ENCODE data around the gene ZNF768. TPM values are rescaled to one million over a fixed set of nuclear protein-coding genes. Genes with fewer than 3 reads are reported as not detected.
"Not testable (repeated sequence)": the region's sequence is repeated elsewhere in the genome, so short reads cannot be mapped to it uniquely, and the experiment has no call there.

ZNF768 gene
- total and polyA plus RNA-seq, 9 donors, result 25.9 to 35.0 (median 31.4) TPM

- no peak for DNase-seq
- Histone ChIP-seq H3K36me3 (ENCODE audit: control insufficient read depth, insufficient read depth, low read length) (peaks cover 15% of the 10 kb centered on the region), H3K4me1 (ENCODE audit: control insufficient read depth, insufficient read depth, low read length) (peaks cover 33% of the 10 kb centered on the region), H3K9me3 (replicated peaks; ENCODE audit: control insufficient read depth, low read depth, low read length) (no peaks in the 10 kb centered on the region), H3K27me3 (ENCODE audit: control insufficient read depth, insufficient read depth, low read length) (no peaks in the 10 kb centered on the region), H3K27ac (ENCODE audit: low read length) (no peak overlapping the region), H3K4me3 (ENCODE audit: low read length) (no peak overlapping the region)
- WGBS (ENCODE audit: insufficient coverage), result 95% methylated on average over 55 of the region's 60 CpGs
Observed at GRCh38 chr16:30524575-30525568, 1.5 kb downstream of the ZNF768 start.

- Histone ChIP-seq H3K27me3 (ENCODE audit: control insufficient read depth, insufficient read depth, low read length) (no peaks in the 10 kb centered on the region), H3K27ac (ENCODE audit: low read length) (no peak overlapping the region), H3K9me3 (replicated peaks; ENCODE audit: control insufficient read depth, low read depth, low read length) (no peaks in the 10 kb centered on the region), H3K4me3 (ENCODE audit: low read length) (no peak overlapping the region), H3K4me1 (ENCODE audit: control insufficient read depth, insufficient read depth, low read length) (peaks cover 30% of the 10 kb centered on the region), H3K36me3 (ENCODE audit: control insufficient read depth, insufficient read depth, low read length) (peaks cover 15% of the 10 kb centered on the region)
- no peak for DNase-seq
- 68% methylated on average over 15 of the region's 26 CpGs for WGBS (ENCODE audit: insufficient coverage)
Observed at GRCh38 chr16:30523768-30524574, 2.4 kb downstream of the ZNF768 start.

- not testable (repeated sequence) for DNase-seq; H3K27ac ChIP-seq (ENCODE audit: low read length); H3K27me3 ChIP-seq (ENCODE audit: control insufficient read depth, insufficient read depth, low read length); H3K4me3 ChIP-seq (ENCODE audit: low read length); H3K9me3 ChIP-seq (replicated peaks; ENCODE audit: control insufficient read depth, low read depth, low read length)
- Histone ChIP-seq H3K4me1 (ENCODE audit: control insufficient read depth, insufficient read depth, low read length) (peaks cover 26% of the 10 kb centered on the region), H3K36me3 (ENCODE audit: control insufficient read depth, insufficient read depth, low read length) (peaks cover 15% of the 10 kb centered on the region)
- WGBS (ENCODE audit: insufficient coverage), result 92% methylated on average over 5 of the region's 12 CpGs
Observed at GRCh38 chr16:30522702-30523463, 3.5 kb downstream of the ZNF768 start.

GRCh38 chr16:30521873-30522641, 4.3 kb downstream of the ZNF768 start:
- Histone ChIP-seq H3K4me3 (ENCODE audit: low read length) (no peak overlapping the region), H3K9me3 (replicated peaks; ENCODE audit: control insufficient read depth, low read depth, low read length) (no peaks in the 10 kb centered on the region), H3K27ac (ENCODE audit: low read length) (no peak overlapping the region), H3K4me1 (ENCODE audit: control insufficient read depth, insufficient read depth, low read length) (peaks cover 20% of the 10 kb centered on the region), H3K36me3 (ENCODE audit: control insufficient read depth, insufficient read depth, low read length) (peaks cover 15% of the 10 kb centered on the region), H3K27me3 (ENCODE audit: control insufficient read depth, insufficient read depth, low read length) (no peaks in the 10 kb centered on the region)
- whole genome bisulfite sequencing (ENCODE audit: insufficient coverage), result 47% methylated on average over 8 of the region's 11 CpGs
- no peak for DNase-seq

GRCh38 chr16:30521476-30521872, 4.9 kb downstream of the ZNF768 start:
- H3K27ac ChIP-seq (ENCODE audit: low read length), result no peak overlapping the region
- H3K36me3 ChIP-seq (ENCODE audit: control insufficient read depth, insufficient read depth, low read length), result peaks cover 15% of the 10 kb centered on the region
- no peaks in the 10 kb centered on the region for H3K27me3 ChIP-seq (ENCODE audit: control insufficient read depth, insufficient read depth, low read length)
- peaks cover 20% of the 10 kb centered on the region for H3K4me1 ChIP-seq (ENCODE audit: control insufficient read depth, insufficient read depth, low read length)
- DNase-seq, result no peak
- no peak overlapping the region for H3K4me3 ChIP-seq (ENCODE audit: low read length)
- H3K9me3 ChIP-seq (replicated peaks; ENCODE audit: control insufficient read depth, low read depth, low read length), result no peaks in the 10 kb centered on the region
- 95% methylated on average over 7 of the region's 7 CpGs for WGBS (ENCODE audit: insufficient coverage)

GRCh38 chr16:30519120-30520049, 7.0 kb downstream of the ZNF768 start:
- no peaks in the 10 kb centered on the region for H3K27me3 ChIP-seq (ENCODE audit: control insufficient read depth, insufficient read depth, low read length)
- H3K27ac ChIP-seq (ENCODE audit: low read length), result no peak overlapping the region
- peaks cover 4% of the 10 kb centered on the region for H3K36me3 ChIP-seq (ENCODE audit: control insufficient read depth, insufficient read depth, low read length)
- 71% methylated on average over 17 of the region's 20 CpGs for whole genome bisulfite sequencing (ENCODE audit: insufficient coverage)
- no peak for DNase-seq
- H3K4me3 ChIP-seq (ENCODE audit: low read length), result no peak overlapping the region
- peaks cover 10% of the 10 kb centered on the region for H3K4me1 ChIP-seq (ENCODE audit: control insufficient read depth, insufficient read depth, low read length)
- H3K9me3 ChIP-seq (replicated peaks; ENCODE audit: control insufficient read depth, low read depth, low read length), result no peaks in the 10 kb centered on the region

GRCh38 chr16:30518552-30518951, 7.8 kb downstream of the ZNF768 start:
- Histone ChIP-seq H3K27ac (ENCODE audit: low read length) (no peak overlapping the region), H3K9me3 (replicated peaks; ENCODE audit: control insufficient read depth, low read depth, low read length) (no peaks in the 10 kb centered on the region), H3K4me1 (ENCODE audit: control insufficient read depth, insufficient read depth, low read length) (peaks cover 5% of the 10 kb centered on the region), H3K36me3 (ENCODE audit: control insufficient read depth, insufficient read depth, low read length) (no peaks in the 10 kb centered on the region), H3K4me3 (ENCODE audit: low read length) (no peak overlapping the region), H3K27me3 (ENCODE audit: control insufficient read depth, insufficient read depth, low read length) (no peaks in the 10 kb centered on the region)
- DNase-seq, result no peak
- 33% methylated on average over 1 of the region's 10 CpGs for WGBS (ENCODE audit: insufficient coverage)

GRCh38 chr16:30515275-30515674, 11.1 kb downstream of the ZNF768 start:
- Histone ChIP-seq H3K27me3 (ENCODE audit: control insufficient read depth, insufficient read depth, low read length) (no peaks in the 10 kb centered on the region), H3K27ac (ENCODE audit: low read length) (no peak overlapping the region), H3K4me1 (ENCODE audit: control insufficient read depth, insufficient read depth, low read length) (no peaks in the 10 kb centered on the region), H3K36me3 (ENCODE audit: control insufficient read depth, insufficient read depth, low read length) (no peaks in the 10 kb centered on the region), H3K4me3 (ENCODE audit: low read length) (no peak overlapping the region), H3K9me3 (replicated peaks; ENCODE audit: control insufficient read depth, low read depth, low read length) (no peaks in the 10 kb centered on the region)
- 63% methylated on average over 2 of the region's 2 CpGs for WGBS (ENCODE audit: insufficient coverage)
- DNase-seq, result no peak
